ENCODE measurements around the gene H3-3A.

DNA sequence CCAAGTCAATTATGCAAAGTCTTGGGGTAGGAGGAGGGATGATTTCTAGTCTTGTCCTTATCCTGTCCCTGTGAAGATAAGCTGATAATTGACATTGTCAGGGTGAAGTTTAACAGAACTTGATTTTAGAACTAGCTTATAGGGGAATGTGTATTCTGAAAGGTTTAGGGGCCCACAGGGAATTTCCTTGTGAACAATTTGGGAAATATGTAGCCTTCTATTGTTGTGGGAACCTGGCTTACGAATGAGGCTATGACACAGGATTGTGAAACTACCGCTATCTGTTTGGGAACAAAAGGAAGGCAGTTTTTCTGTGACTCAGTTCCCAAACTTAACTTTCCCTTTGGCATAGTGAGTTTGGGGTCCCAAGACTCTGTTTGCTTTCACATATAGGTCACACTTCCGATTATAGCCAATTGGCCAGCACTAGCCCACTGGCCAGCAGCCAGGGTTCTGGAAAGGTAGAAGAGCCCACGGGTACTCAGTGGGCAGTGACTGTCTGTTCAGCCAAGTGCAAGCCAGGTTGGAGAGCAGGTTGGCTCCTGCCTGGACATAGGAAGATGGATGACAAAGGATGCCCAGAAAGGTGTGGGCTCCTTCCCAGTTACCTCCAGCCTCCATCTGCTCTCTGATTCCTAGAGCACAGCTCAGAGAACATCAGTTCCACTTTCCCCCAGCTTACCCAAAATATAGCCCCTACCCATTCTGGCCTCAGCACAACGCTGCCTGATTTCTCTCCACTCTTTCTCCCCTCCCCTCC lies 35.5 kb downstream of the H3-3A start:
- TF ChIP-seq, protein P1, sequence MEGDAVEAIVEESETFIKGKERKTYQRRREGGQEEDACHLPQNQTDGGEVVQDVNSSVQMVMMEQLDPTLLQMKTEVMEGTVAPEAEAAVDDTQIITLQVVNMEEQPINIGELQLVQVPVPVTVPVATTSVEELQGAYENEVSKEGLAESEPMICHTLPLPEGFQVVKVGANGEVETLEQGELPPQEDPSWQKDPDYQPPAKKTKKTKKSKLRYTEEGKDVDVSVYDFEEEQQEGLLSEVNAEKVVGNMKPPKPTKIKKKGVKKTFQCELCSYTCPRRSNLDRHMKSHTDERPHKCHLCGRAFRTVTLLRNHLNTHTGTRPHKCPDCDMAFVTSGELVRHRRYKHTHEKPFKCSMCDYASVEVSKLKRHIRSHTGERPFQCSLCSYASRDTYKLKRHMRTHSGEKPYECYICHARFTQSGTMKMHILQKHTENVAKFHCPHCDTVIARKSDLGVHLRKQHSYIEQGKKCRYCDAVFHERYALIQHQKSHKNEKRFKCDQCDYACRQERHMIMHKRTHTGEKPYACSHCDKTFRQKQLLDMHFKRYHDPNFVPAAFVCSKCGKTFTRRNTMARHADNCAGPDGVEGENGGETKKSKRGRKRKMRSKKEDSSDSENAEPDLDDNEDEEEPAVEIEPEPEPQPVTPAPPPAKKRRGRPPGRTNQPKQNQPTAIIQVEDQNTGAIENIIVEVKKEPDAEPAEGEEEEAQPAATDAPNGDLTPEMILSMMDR (IDR thresholded peaks at IDR 0.05), result no peak
- TF ChIP-seq POLR2A (IDR thresholded peaks at IDR 0.05), result no peak
